Keratinocyte (primary cell): ENCODE results near the gene WNT6.

Experiments used
- CTCF ChIP-seq, 3 experiments: IDR thresholded peaks in 1 of 3; conservative IDR thresholded peaks in 1 of 3; optimal IDR thresholded peaks in 1 of 3; 2 replicates in 2 of 3; 3 replicates in 1 of 3; pipeline versions ENCODE3 to v1.5.1; 2011; ENCODE audit warnings: low read length in 3 of 3, mild to moderate bottlenecking in 3 of 3, moderate library complexity in 2 of 3, control low read depth in 1 of 3, inconsistent platforms in 1 of 3; ENCODE audit not compliant: insufficient read depth in 2 of 3; ENCODE audit errors: extremely low read depth in 1 of 3
- EZH2 ChIP-seq: IDR thresholded peaks from one replicate; pipeline ENCODE4 v1.6.1; 2012; ENCODE audit warnings: inconsistent platforms, mild to moderate bottlenecking, low read length, moderate library complexity

GRCh38 chr2:218810256-218810655 is 49.3 kb upstream of the WNT6 start:
- TF ChIP-seq EZH2 (no peak), CTCF (optimal IDR thresholded peaks at IDR 0.05 in 1 of 3, IDR thresholded peaks at IDR 0.05 in 1 of 3, conservative IDR thresholded peaks at IDR 0.05 in 1 of 3; ENCODE audit: extremely low read depth in 1 of 3, insufficient read depth in 2 of 3, low read length in 3 of 3) (no peak)
